ENCODE measurements around the gene TSPEAR.

The TSPEAR gene

DNA sequence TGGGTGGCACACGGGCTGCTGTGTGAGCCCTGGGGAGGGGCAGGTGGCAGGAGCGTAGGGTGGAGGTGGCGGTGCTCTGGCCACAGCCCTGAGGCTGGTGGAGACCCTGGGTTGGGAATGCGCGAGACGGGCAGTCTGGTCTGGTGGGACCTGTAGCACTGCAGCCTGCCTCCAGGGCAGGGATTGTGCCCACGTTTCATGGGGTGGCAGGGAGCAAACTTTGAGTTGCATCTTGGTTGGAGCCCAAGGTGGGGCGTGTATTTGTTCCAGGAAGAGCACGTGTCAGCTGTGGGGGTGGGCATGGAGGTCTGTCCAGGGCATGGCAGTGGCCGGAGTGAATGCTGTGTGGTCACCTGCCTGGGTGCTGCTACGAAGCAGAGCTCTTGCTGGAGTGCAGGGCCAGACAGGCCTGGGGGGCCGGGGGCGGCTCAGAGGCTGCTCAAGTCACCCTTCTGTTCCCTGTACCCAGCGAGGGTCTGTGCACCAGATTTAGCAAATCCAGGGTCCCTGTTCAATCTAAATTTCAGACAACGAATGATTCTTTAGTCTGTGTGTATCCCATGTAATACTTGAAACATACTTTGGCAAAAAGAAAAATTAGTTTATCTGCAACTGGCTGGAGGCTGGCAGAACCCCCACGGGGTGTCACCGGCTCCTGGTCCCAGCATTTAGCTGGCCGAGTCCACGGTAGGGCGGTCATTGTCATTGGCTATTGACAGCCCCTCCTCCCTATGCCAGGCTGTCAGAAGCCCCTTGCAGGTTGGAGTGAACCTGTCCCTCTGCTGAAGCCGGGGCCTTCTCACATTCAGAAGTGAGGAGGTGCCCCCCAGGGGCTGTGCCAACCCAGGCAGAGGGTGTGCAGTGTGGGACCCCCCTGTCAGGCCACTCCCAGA is 198.6 kb downstream of the TSPEAR start:
- Histone ChIP-seq H3K4me1 (ENCODE audit: insufficient read depth, low read length) (no peaks in the 10 kb centered on the region), H3K9me3 (ENCODE audit: low read length) (no peaks in the 10 kb centered on the region), H3K27ac (ENCODE audit: low read depth, low read length) (no peak overlapping the region), H3K9ac (ENCODE audit: low read length) (no peak overlapping the region), H3K27me3 (ENCODE audit: control insufficient read depth in 1 of 2, insufficient read depth in 2 of 2, low read length in 2 of 2) (peaks cover 10 to 12% of the 10 kb centered on the region in 2 donors), H3K4me3 (ENCODE audit: low read depth in 1 of 2, low read length in 2 of 2) (no peak overlapping the region), H3K36me3 (ENCODE audit: insufficient read depth, low read length) (no peaks in the 10 kb centered on the region)

- H3K27ac ChIP-seq (ENCODE audit: low read depth, low read length): no peak overlapping the region
- no peaks in the 10 kb centered on the region for H3K9me3 ChIP-seq (ENCODE audit: low read length)
- no peaks in the 10 kb centered on the region for H3K4me1 ChIP-seq (ENCODE audit: insufficient read depth, low read length)
- peaks cover 10 to 12% of the 10 kb centered on the region in 2 donors for H3K27me3 ChIP-seq (ENCODE audit: control insufficient read depth in 1 of 2, insufficient read depth in 2 of 2, low read length in 2 of 2)
- H3K36me3 ChIP-seq (ENCODE audit: insufficient read depth, low read length): no peaks in the 10 kb centered on the region
- no peak overlapping the region for H3K4me3 ChIP-seq (ENCODE audit: low read depth in 1 of 2, low read length in 2 of 2)
- no peak overlapping the region for H3K9ac ChIP-seq (ENCODE audit: low read length)
Measured at GRCh38 chr21:44511938-44512275, 199.5 kb downstream of the TSPEAR start.

DNA sequence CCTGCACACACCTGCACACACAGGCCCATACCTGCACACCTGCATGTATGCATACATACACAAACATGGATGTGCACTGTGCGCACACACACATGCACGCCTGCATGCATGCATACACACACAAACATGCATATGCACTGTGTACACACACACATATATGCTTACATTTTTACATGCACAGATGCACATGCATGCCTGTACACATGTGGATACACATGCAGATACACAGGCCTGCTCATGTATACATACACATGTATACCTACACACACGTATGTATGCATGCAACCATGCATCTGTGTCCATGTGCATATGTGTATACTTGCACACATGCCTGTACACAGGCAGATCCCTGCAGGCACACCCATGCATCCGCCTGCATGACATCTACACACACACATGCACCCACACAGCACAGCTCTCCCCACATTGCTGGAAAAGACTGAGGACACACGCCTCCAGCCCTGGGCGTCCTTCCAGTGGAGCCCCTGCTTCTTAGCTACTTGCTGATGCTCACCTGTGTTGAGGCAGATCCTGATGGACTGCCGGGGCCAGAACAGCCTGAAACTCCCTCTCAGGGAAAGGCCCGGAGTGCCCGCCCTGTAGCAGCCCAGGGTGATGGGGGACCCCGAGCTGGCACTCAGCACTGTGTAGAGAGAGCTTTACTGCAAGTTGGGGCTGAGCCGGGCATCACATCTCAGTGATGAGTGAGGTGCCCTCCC is 200.0 kb downstream of the TSPEAR start:
- Histone ChIP-seq H3K27me3 (ENCODE audit: control insufficient read depth in 1 of 2, insufficient read depth in 2 of 2, low read length in 2 of 2) (peaks cover 10 to 12% of the 10 kb centered on the region in 2 donors), H3K4me3 (ENCODE audit: low read depth in 1 of 2, low read length in 2 of 2) (no peak overlapping the region), H3K36me3 (ENCODE audit: insufficient read depth, low read length) (no peaks in the 10 kb centered on the region), H3K27ac (ENCODE audit: low read depth, low read length) (no peak overlapping the region), H3K9ac (ENCODE audit: low read length) (no peak overlapping the region), H3K9me3 (ENCODE audit: low read length) (no peaks in the 10 kb centered on the region), H3K4me1 (ENCODE audit: insufficient read depth, low read length) (no peaks in the 10 kb centered on the region)

GRCh38 chr21:44510508-44511218 is 200.7 kb downstream of the TSPEAR start:
- peaks cover 10 to 12% of the 10 kb centered on the region in 2 donors for H3K27me3 ChIP-seq (ENCODE audit: control insufficient read depth in 1 of 2, insufficient read depth in 2 of 2, low read length in 2 of 2)
- no peak overlapping the region for H3K9ac ChIP-seq (ENCODE audit: low read length)
- no peak overlapping the region for H3K4me3 ChIP-seq (ENCODE audit: low read depth in 1 of 2, low read length in 2 of 2)
- H3K36me3 ChIP-seq (ENCODE audit: insufficient read depth, low read length): no peaks in the 10 kb centered on the region
- no peaks in the 10 kb centered on the region for H3K4me1 ChIP-seq (ENCODE audit: insufficient read depth, low read length)
- no peaks in the 10 kb centered on the region for H3K9me3 ChIP-seq (ENCODE audit: low read length)
- H3K27ac ChIP-seq (ENCODE audit: low read depth, low read length): no peak overlapping the region

DNA sequence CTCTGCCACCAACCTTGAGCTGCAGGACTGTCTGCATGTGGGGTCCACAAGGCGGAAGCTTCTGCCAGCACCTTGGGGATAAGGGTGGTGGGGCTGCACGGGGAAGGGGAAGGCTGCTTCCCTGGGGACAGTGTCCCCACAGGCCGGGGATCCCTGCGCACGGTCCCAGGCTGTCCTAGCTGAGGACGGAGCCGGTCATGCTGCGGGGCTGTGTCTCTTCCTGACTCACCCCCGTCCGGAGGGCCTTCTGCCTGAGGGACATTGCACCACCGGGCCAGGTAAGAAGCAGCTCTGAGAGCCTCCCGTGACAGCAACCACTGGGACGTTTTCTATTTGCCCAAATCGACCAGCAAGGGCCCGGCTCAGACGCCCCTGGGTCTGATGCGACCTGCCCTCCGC is 201.3 kb downstream of the TSPEAR start:
- H3K9ac ChIP-seq (ENCODE audit: low read length): no peak overlapping the region

DNA sequence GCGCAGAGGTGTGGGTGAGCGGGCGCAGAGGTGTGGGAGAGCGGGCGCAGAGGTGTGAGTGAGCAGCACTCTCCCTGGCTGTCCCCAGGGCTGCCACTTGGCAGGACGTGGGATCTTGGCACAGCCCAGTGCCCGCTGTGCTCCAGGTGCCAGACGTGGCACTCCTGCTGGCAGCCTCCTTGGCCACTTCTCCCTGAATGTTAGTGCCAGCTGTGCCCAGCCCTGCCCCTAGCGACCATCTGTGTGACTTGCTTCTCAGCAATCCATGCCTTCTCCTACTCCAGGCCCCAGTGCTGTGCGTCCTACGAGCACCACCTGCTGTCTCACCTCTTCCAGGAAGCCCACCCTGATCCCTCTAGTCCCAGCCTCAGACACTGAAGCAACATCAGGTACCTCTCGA is 201.8 kb downstream of the TSPEAR start:
- Histone ChIP-seq H3K9me3 (ENCODE audit: low read length) (no peaks in the 10 kb centered on the region), H3K27me3 (ENCODE audit: control insufficient read depth in 1 of 2, insufficient read depth in 2 of 2, low read length in 2 of 2) (peaks cover 10 to 12% of the 10 kb centered on the region in 2 donors), H3K4me1 (ENCODE audit: insufficient read depth, low read length) (no peaks in the 10 kb centered on the region), H3K36me3 (ENCODE audit: insufficient read depth, low read length) (no peaks in the 10 kb centered on the region), H3K9ac (ENCODE audit: low read length) (no peak overlapping the region), H3K4me3 (ENCODE audit: low read depth in 1 of 2, low read length in 2 of 2) (no peak overlapping the region), H3K27ac (ENCODE audit: low read depth, low read length) (no peak overlapping the region)

More for the DNA sequence above, 201.3 kb downstream of the TSPEAR start:
- Histone ChIP-seq H3K4me1 (ENCODE audit: insufficient read depth, low read length) (no peaks in the 10 kb centered on the region), H3K36me3 (ENCODE audit: insufficient read depth, low read length) (no peaks in the 10 kb centered on the region), H3K27me3 (ENCODE audit: control insufficient read depth in 1 of 2, insufficient read depth in 2 of 2, low read length in 2 of 2) (peaks cover 10 to 12% of the 10 kb centered on the region in 2 donors), H3K4me3 (ENCODE audit: low read depth in 1 of 2, low read length in 2 of 2) (no peak overlapping the region), H3K9me3 (ENCODE audit: low read length) (no peaks in the 10 kb centered on the region), H3K27ac (ENCODE audit: low read depth, low read length) (no peak overlapping the region)

- Histone ChIP-seq H3K4me3 (ENCODE audit: low read depth in 1 of 2, low read length in 2 of 2) (no peak overlapping the region), H3K36me3 (ENCODE audit: insufficient read depth, low read length) (no peaks in the 10 kb centered on the region), H3K9ac (ENCODE audit: low read length) (no peak overlapping the region), H3K27me3 (ENCODE audit: control insufficient read depth in 1 of 2, insufficient read depth in 2 of 2, low read length in 2 of 2) (peaks cover 10 to 12% of the 10 kb centered on the region in 2 donors), H3K9me3 (ENCODE audit: low read length) (no peaks in the 10 kb centered on the region), H3K27ac (ENCODE audit: low read depth, low read length) (no peak overlapping the region), H3K4me1 (ENCODE audit: insufficient read depth, low read length) (no peaks in the 10 kb centered on the region)
Measured at GRCh38 chr21:44508711-44509445, 202.5 kb downstream of the TSPEAR start.

- H3K4me3 ChIP-seq (ENCODE audit: low read depth in 1 of 2, low read length in 2 of 2): no peak overlapping the region
- no peaks in the 10 kb centered on the region for H3K9me3 ChIP-seq (ENCODE audit: low read length)
- no peak overlapping the region for H3K9ac ChIP-seq (ENCODE audit: low read length)
- H3K36me3 ChIP-seq (ENCODE audit: insufficient read depth, low read length): no peaks in the 10 kb centered on the region
- H3K27me3 ChIP-seq (ENCODE audit: control insufficient read depth in 1 of 2, insufficient read depth in 2 of 2, low read length in 2 of 2): peaks cover 10 to 12% of the 10 kb centered on the region in 2 donors
- H3K27ac ChIP-seq (ENCODE audit: low read depth, low read length): no peak overlapping the region
- H3K4me1 ChIP-seq (ENCODE audit: insufficient read depth, low read length): no peaks in the 10 kb centered on the region
Measured at GRCh38 chr21:44508426-44508710, 203.0 kb downstream of the TSPEAR start.

- Histone ChIP-seq H3K9me3 (ENCODE audit: low read length) (no peaks in the 10 kb centered on the region), H3K4me3 (ENCODE audit: low read depth in 1 of 2, low read length in 2 of 2) (no peak overlapping the region), H3K27me3 (ENCODE audit: control insufficient read depth in 1 of 2, insufficient read depth in 2 of 2, low read length in 2 of 2) (peaks cover 10 to 12% of the 10 kb centered on the region in 2 donors), H3K9ac (ENCODE audit: low read length) (no peak overlapping the region), H3K36me3 (ENCODE audit: insufficient read depth, low read length) (no peaks in the 10 kb centered on the region), H3K4me1 (ENCODE audit: insufficient read depth, low read length) (no peaks in the 10 kb centered on the region), H3K27ac (ENCODE audit: low read depth, low read length) (no peak overlapping the region)
Measured at GRCh38 chr21:44507673-44508425, 203.5 kb downstream of the TSPEAR start.

DNA sequence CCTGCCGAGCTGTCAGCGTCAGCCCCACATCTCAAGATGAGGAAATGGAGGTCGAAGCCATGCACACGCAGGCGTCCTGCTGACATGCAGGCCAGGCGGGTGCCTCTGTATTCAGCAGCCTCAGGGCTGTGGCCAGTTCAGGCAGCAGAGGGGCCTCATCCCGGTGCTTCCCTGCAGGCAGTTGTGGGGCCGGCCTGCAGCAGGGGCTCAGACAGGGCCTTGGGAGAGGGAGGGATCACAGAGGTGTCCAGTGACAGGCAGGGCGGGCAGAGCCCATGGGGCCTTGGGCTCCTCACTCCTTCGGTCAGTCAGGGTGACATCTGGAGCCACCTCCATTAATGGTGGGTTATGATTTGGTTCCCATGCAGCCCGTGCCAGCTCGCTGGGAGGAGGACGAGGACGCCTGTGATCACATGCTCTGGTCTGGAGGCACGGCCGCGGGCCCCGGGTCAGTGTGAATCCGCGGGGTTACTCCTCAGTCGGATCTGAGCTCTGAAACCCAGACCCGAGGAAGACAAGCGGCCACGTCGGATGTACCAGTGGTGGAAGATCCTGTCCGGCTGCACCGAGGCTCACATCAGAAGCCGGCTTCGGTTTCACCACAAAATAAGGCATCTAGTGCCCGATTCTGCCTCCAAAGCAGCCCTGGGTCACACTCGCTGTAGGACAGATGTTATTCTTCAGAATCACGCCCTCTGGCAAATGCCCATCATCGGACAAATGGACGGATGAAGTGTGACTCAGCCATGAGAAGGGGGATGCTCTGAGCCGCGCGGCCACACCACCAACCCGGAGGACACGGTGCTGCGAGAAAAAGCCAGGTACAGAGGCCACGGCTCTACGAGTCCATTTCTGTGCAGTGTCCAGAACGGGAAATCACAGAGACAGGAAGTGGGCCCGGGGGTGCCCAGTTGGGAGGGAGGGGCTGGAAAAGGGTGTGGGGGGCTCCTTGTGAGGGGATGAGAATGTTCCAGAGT is 204.8 kb downstream of the TSPEAR start:
- no peaks in the 10 kb centered on the region for H3K36me3 ChIP-seq (ENCODE audit: insufficient read depth, low read length)
- H3K27me3 ChIP-seq (ENCODE audit: control insufficient read depth in 1 of 2, insufficient read depth in 2 of 2, low read length in 2 of 2): peaks cover 10 to 12% of the 10 kb centered on the region in 2 donors
- no peaks in the 10 kb centered on the region for H3K9me3 ChIP-seq (ENCODE audit: low read length)
- H3K4me3 ChIP-seq (ENCODE audit: low read depth in 1 of 2, low read length in 2 of 2): no peak overlapping the region
- no peak overlapping the region for H3K27ac ChIP-seq (ENCODE audit: low read depth, low read length)
- no peak overlapping the region for H3K9ac ChIP-seq (ENCODE audit: low read length)
- no peaks in the 10 kb centered on the region for H3K4me1 ChIP-seq (ENCODE audit: insufficient read depth, low read length)

Data from muscle layer of colon (tissue), 2 donors.